Natural killer cell treated with Interleukin-12 subunit alpha and Interleukin-12 subunit beta and Interleukin-15 and Interleukin-18, amount 100 ng/mL, for 72 hours (primary cell): ENCODE data around the gene PHACTR2. TPM values are rescaled to one million over a fixed set of nuclear protein-coding genes. Genes with fewer than 3 reads are reported as not detected.

ENCODE experiments used
- ATAC-seq, 2 donors: fragments of 150-1000 bp; cut with Tn5 transposase in 1 of 2; sonication (Bioruptor Pico), chemical (Tn5 transposase) in 1 of 2; 2 replicates each; pipeline ENCODE4 v1.10.0; 2021
- DNase-seq: peaks from one replicate; pipeline ENCODE4 v3.0.0; 2022; ENCODE audit warnings: low spot score
- H3K27ac Mint-ChIP-seq, 2 donors: 1 replicate in 1 of 2; 2 replicates in 1 of 2; pipeline ENCODE4 v1.8.0; 2022; ENCODE audit warnings: mixed read lengths in 2 of 2, mild to moderate bottlenecking in 1 of 2, moderate library complexity in 1 of 2
- H3K27me3 Mint-ChIP-seq, 2 donors: 1 replicate in 1 of 2; 2 replicates in 1 of 2; pipeline ENCODE4 v1.8.0; 2022; ENCODE audit warnings: mixed read lengths in 2 of 2
- H3K36me3 Mint-ChIP-seq: one replicate; pipeline ENCODE4 v1.8.0; 2022; ENCODE audit warnings: mixed read lengths
- H3K4me1 Mint-ChIP-seq, 2 donors: 1 replicate in 1 of 2; 2 replicates in 1 of 2; pipeline ENCODE4 v1.8.0; 2022; ENCODE audit warnings: low read depth in 2 of 2, mixed read lengths in 2 of 2, mild to moderate bottlenecking in 1 of 2
- H3K4me3 Mint-ChIP-seq: one replicate; pipeline ENCODE4 v1.8.0; 2022; ENCODE audit warnings: mixed read lengths
- H3K9me3 Mint-ChIP-seq: 2 replicates; pipeline ENCODE4 v1.8.0; 2022; ENCODE audit warnings: mixed read lengths
- total RNA-seq, 2 donors: library from RNA; stranded (reverse); gene quantifications; one replicate each; pipeline ENCODE4 v1.2.3, GENCODE V29; 2022

PHACTR2 gene
- total RNA-seq, 2 donors from 2014 or later = 19.9 to 23.6 TPM

DNA sequence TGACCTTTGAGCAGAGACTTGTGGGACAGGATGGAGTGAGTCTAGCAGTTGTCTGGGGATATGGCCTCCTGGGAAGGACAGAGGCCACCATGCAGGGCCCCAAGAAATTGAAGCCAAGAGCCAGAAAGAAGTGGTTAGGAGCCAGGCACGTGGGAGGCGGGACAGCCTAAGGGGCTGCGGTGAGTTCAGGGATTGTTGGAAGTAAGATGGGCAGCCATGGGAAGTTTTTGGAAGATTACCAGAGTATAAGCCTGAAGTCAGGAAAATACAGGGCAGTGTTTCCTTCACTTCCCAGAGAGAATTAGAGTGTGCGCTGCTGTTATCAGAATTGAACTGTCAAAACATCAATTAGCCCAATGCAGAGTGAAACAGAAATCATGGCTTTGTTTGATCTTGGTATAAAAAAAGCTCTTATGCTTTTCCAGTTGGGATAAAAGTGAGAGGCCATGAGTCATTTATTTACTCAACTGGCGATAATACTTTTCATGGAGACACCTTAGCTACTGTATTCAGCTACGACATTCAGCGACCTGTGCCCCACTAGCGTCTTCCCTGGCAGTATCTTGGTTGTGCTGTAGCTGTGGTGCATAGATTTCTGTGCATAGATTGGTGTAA lies 66.9 kb downstream of the PHACTR2 start:
- ATAC-seq (no peak), DNase-seq (no peak)
- Mint-ChIP-seq H3K27ac (no peak overlapping the region), H3K4me3 (no peak overlapping the region), H3K36me3 (no peaks in the 10 kb centered on the region), H3K9me3 (no peaks in the 10 kb centered on the region), H3K4me1 (no peaks in the 10 kb centered on the region), H3K27me3 (no peaks in the 10 kb centered on the region)

DNA sequence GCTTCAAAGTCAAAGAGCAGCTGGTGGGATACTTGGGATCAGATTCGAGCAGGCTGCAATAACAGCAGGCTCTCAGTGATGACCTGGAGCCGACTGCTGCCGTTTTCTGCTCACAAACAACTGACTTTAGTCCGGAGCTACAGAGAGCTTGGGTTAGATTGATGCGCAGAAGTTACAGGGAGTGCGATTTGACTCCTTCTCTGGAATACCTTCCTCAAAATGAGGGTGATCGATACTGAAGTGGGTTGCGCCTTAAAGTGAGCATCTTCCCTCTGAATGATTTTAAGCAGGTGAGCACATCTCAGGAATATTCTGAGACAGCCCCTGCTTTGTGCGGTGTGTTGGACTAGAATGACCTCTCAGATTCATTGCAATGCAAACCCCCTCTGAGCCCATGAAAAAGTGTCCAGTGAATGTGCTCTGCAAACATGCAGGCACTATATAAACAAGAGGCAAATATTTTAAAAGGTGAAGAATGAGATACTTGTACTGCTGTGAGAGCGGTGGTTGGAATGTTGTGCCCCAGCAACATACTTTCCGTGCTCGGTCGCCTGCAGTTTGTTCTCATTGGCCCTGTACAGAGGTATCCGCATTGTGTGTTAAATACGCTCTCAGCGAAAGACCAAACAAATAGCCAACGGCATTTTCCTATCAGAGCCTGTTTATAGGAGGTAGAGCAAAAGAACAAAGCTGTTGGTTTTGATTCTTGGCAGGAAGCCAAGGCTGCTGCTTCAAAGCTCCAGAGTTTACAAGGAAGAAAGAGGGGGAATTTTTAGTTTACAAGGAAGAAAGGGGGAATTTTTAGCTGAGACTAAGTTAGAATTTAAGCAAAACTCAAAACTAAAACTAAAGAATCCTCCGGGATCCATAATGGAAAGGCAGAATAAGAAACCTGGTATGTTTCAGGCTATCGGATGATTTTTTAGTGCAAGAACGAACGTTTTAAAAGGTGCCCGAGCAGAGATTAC lies 67.7 kb downstream of the PHACTR2 start:
- Mint-ChIP-seq H3K27me3 (no peaks in the 10 kb centered on the region), H3K9me3 (no peaks in the 10 kb centered on the region), H3K36me3 (no peaks in the 10 kb centered on the region), H3K4me3 (no peak overlapping the region), H3K27ac (no peak overlapping the region), H3K4me1 (no peaks in the 10 kb centered on the region)
- DNase-seq (no peak), ATAC-seq (no peak)

DNA sequence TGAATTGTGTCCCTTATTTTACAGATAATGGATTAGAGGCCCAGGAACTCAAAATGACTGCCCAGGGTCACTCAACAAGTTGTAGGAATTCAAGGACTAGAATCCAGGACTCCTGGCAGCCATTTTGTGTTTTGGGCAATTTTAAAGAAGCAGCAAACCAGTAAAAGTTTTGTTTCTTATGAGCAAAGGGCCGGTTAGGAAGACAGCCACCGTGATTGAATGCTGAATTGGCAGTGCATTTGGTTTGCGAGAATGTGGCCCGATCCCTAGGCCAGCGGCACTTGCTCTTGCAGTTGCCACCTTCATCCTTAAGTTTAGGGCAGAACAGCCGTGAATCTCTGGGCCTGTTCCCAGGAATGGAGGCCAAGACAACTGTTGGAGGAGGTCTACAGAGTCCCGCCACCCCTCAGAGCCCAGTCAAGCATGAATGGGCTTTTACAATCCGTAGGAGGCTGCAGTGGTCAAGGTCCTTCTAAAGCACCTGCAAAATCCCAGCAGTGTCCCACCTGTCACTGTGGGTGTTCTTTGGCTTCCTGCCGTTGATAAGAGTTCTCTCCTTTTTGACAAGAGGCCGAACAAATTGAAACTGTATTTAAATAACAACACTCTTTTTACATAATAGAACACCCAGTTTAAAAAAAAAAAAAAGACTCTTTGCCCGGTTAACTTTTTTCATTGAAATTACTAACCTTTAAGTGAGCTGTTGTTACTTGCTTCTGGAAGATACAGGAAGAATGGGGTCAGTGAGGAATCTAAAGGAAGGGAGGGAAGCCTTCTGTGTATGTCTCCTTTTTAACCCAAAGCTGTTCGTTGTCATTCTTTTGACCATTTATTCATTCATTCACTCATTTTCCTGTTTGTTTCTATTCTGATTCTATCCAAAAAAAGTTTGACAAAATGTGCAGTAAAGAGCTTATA lies 68.7 kb downstream of the PHACTR2 start:
- Mint-ChIP-seq H3K4me3 (no peak overlapping the region), H3K9me3 (no peaks in the 10 kb centered on the region), H3K36me3 (no peaks in the 10 kb centered on the region), H3K27me3 (no peaks in the 10 kb centered on the region), H3K4me1 (peaks cover 0 to 4% of the 10 kb centered on the region in 2 donors), H3K27ac (no peak overlapping the region)
- ATAC-seq (no peak), DNase-seq (no peak)

DNA sequence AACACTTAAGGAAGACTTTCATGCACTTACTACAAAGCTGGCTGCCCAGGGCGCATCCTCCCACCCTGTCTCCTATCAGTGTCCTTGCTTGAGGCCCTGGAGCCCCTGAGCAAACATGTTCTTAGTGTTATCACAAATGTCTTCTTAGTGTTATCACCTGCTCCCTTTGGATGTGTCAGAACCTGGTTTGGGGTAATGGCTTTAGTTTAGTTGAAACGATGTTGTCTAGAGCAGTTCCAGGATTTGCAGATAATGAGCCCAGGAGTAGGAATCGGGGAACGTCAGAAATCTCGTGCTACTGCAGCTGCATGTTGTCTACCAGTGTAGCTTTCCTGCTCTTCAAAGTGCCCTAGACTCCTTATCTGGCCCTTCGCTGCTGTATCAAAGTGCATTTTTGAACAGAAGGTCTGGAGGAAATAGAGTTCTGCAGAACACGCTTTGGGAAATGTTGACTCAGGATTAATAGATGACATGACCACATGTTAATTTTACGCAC lies 69.6 kb downstream of the PHACTR2 start:
- Mint-ChIP-seq H3K27me3 (no peaks in the 10 kb centered on the region), H3K36me3 (no peaks in the 10 kb centered on the region), H3K9me3 (no peaks in the 10 kb centered on the region), H3K27ac (no peak overlapping the region), H3K4me3 (no peak overlapping the region), H3K4me1 (peaks cover 0 to 4% of the 10 kb centered on the region in 2 donors)
- no peak for DNase-seq
- no peak for ATAC-seq

DNA sequence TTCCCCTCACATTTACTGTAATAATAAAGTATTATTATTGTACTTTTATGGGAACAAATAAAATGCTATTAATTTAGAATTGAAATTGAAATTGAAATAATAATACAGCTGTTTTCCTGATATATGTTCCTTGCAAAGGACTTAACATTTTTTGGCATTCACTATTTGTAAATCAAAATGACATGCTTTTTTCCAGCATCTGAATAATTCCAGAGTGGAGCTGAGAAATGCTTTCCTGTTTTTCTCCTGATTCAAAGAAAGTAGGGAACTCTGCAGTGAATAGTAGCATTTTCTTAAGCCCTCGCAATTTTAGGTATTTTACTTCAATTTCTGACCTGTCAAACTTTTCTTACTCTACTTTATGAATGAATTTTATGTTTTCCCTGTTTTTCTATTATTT lies 72.1 kb downstream of the PHACTR2 start:
- Mint-ChIP-seq H3K27ac (no peak overlapping the region), H3K27me3 (no peaks in the 10 kb centered on the region)
- ATAC-seq = no peak

DNA sequence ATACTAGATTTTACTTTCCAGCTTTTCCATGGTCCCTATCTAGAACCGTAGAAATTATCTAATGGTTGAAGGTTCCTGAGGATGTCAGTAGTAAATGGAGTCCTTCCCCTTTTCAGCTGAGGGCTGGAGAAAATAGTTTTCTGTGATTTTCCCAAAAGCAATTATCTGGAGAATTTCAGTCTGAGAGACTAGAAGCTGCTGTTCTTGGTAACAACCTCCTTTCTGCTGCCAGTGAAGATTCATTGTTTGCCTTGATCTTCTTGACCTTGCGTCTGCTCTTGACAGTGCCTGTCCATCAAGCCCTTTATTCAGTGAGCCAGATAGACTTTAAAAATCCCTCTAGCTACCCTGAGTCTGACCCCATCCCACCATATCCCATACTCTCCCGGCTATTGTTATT lies 73.1 kb downstream of the PHACTR2 start:
- ATAC-seq = no peak
- Mint-ChIP-seq H3K36me3 (no peaks in the 10 kb centered on the region), H3K27ac (no peak overlapping the region), H3K4me1 (peaks cover 2 to 4% of the 10 kb centered on the region in 2 donors), H3K27me3 (no peaks in the 10 kb centered on the region), H3K4me3 (no peak overlapping the region), H3K9me3 (no peaks in the 10 kb centered on the region)
- no peak for DNase-seq

More for the DNA sequence above, 72.1 kb downstream of the PHACTR2 start:
- H3K4me1 Mint-ChIP-seq = peaks cover 0 to 4% of the 10 kb centered on the region in 2 donors
- no peak overlapping the region for H3K4me3 Mint-ChIP-seq
- DNase-seq = no peak
- H3K36me3 Mint-ChIP-seq = no peaks in the 10 kb centered on the region
- no peaks in the 10 kb centered on the region for H3K9me3 Mint-ChIP-seq

DNA sequence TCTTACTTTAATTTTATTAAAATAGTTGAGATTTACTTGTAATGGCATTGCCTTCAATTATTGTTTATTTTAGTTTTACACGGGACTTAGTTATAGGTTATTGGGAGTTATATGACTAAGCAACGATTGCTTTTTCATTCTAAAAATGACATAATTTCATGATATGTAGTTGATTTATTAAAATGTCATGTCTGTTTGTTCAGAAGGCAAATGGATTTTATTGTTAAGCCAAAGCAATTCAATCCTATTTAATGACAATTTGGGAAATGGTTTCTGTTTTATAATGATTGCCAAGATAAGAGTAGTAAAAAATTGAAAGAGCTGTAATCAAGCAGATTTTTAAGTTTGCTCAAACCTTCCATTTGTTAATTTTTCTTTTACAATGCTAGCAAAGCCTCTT lies 74.7 kb downstream of the PHACTR2 start:
- ATAC-seq (no peak), DNase-seq (no peak)
- H3K27ac Mint-ChIP-seq = no peak overlapping the region
- H3K9me3 Mint-ChIP-seq = no peaks in the 10 kb centered on the region
- H3K36me3 Mint-ChIP-seq = no peaks in the 10 kb centered on the region
- peaks cover 2 to 4% of the 10 kb centered on the region in 2 donors for H3K4me1 Mint-ChIP-seq
- no peaks in the 10 kb centered on the region for H3K27me3 Mint-ChIP-seq
- no peak overlapping the region for H3K4me3 Mint-ChIP-seq

DNA sequence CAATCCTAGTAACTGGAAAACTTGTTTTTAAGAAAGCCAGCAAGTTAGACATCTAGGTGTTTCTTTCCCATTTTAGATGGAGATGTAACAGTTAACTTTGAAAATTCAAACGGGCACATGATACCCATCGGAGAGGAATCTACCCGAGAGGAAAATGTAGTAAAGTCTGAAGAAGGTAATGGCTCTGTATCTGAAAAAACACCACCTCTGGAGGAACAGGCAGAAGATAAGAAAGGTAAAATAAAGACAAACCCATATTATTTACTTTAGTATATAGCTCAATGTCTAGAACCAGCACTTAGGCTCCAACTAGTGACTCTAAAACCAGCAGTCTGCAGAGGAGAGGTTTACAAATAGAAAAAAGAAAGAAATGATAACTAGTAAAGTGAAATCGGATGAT lies 75.9 kb downstream of the PHACTR2 start:
- DNase-seq = no peak
- no peak overlapping the region for H3K4me3 Mint-ChIP-seq
- H3K36me3 Mint-ChIP-seq = no peaks in the 10 kb centered on the region
- H3K27ac Mint-ChIP-seq = no peak overlapping the region
- H3K4me1 Mint-ChIP-seq = peaks cover 2 to 4% of the 10 kb centered on the region in 2 donors
- no peak for ATAC-seq
- no peaks in the 10 kb centered on the region for H3K9me3 Mint-ChIP-seq
- H3K27me3 Mint-ChIP-seq = no peaks in the 10 kb centered on the region

DNA sequence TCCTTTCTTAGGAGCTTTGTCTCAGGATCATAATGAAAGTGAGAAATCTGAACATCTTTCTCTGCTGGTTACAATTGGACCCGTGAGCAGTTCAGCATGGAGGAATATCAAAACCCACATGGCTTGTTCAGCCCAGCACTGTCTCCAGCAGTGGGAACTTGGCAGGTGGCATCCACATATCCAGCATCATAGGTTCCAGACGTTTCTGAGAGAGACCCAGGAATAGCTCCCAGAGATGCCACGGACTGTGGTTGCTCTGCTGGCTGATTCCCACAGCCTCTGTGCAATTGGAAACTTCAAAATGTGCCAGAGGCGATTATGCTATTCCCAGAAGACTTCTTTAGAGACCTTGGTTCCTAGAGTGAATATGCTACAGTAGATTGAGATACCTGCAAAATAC lies 76.4 kb downstream of the PHACTR2 start:
- H3K4me3 Mint-ChIP-seq = no peak overlapping the region
- H3K4me1 Mint-ChIP-seq = peaks cover 2 to 4% of the 10 kb centered on the region in 2 donors
- ATAC-seq (no peak), DNase-seq (no peak)
- no peaks in the 10 kb centered on the region for H3K27me3 Mint-ChIP-seq
- H3K9me3 Mint-ChIP-seq = no peaks in the 10 kb centered on the region
- H3K36me3 Mint-ChIP-seq = no peaks in the 10 kb centered on the region
- no peak overlapping the region for H3K27ac Mint-ChIP-seq

DNA sequence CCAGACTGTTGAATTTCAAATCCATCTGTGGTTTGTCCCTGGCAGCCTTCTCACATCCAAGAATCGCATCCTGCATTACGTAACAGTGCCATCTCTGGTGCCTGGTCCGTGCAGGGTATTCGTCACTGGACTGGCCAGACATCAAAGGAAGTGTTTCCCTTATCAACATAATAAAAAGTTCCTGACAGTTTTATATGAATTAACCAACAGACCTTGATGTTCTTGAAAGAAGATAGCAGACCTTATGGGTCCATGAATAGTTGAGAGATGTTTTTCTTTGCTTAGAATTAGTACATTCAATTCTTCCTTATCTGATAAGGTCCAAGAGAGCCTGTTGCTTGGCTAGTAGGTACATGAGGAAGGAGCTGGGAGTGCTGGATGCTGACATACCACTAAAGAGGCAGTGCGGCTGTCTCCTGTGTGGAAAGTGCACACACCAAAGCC lies 77.6 kb downstream of the PHACTR2 start:
- DNase-seq (no peak), ATAC-seq (no peak)
- no peaks in the 10 kb centered on the region for H3K9me3 Mint-ChIP-seq
- peaks cover 4 to 6% of the 10 kb centered on the region in 2 donors for H3K4me1 Mint-ChIP-seq
- no peak overlapping the region for H3K4me3 Mint-ChIP-seq
- H3K27me3 Mint-ChIP-seq = no peaks in the 10 kb centered on the region
- no peak overlapping the region for H3K27ac Mint-ChIP-seq
- no peaks in the 10 kb centered on the region for H3K36me3 Mint-ChIP-seq

DNA sequence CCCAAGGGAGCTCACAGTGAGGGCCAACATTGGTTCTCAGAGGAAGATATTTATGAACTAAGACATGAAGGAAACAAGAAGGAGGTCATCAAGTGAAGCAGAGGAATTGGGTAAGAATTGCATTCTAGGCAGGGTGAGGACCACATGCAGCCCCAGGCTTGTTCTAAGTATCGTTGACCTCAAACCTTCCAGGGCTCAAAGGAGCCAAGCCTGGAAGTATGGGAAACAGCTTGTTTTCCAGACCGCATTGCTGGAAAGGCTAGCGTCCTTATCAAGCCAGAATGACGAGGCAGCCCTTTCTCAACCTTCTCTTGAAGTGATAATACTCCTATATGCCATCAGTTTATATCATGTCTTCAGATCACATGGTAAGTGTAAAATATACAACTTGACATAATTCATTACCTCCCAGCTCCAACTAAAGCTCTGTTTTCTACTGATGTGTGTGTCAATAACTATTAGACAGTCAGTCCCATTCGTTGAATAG lies 79.6 kb downstream of the PHACTR2 start:
- Mint-ChIP-seq H3K4me1 (peaks cover 0 to 6% of the 10 kb centered on the region in 2 donors), H3K27ac (no peak overlapping the region), H3K36me3 (no peaks in the 10 kb centered on the region), H3K27me3 (no peaks in the 10 kb centered on the region), H3K4me3 (no peak overlapping the region), H3K9me3 (no peaks in the 10 kb centered on the region)
- DNase-seq (no peak), ATAC-seq (no peak)

DNA sequence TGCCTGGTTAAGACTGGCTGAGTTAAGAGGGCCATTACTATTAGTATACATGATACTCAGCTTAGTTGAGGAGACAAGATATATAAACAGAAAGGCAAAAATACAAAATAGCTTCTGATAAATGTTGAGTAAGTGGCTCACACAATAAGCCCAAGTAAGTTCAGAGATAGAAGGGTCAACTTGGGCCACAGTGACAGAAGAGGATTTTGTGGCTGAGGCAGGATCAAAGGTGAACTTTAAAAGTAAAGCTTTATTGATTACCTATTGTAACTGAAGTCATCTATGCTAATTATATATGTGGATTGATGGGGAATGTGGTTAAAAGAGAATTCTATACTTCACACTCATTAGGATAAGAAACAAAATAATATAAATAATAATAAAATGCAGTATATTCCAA lies 80.8 kb downstream of the PHACTR2 start:
- H3K27ac Mint-ChIP-seq = no peak overlapping the region
- no peaks in the 10 kb centered on the region for H3K36me3 Mint-ChIP-seq
- H3K4me1 Mint-ChIP-seq = peaks cover 0 to 6% of the 10 kb centered on the region in 2 donors
- no peaks in the 10 kb centered on the region for H3K27me3 Mint-ChIP-seq
- no peaks in the 10 kb centered on the region for H3K9me3 Mint-ChIP-seq
- H3K4me3 Mint-ChIP-seq = no peak overlapping the region
- DNase-seq (no peak), ATAC-seq (no peak)

DNA sequence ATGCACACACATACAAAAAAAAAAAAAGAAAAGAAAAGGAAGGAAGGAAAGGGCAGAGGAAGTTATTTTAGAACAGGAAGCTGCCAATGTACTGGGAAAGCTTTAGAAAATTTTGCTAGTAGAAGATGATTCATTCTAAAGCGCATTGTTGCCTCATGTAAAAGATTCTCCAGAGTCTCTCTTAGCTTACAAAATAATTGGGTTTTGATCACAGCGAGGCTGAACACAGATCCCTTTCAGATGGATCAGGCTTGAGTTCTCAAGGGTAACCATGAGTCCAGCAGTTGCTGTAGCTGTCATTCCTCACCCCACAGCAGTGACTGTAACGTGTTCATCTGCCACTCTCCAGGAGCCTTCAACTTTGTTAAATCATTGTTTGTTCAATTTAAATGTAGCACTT lies 81.9 kb downstream of the PHACTR2 start:
- H3K36me3 Mint-ChIP-seq = no peaks in the 10 kb centered on the region
- H3K4me3 Mint-ChIP-seq = no peak overlapping the region
- peaks cover 0 to 6% of the 10 kb centered on the region in 2 donors for H3K4me1 Mint-ChIP-seq
- no peak overlapping the region for H3K27ac Mint-ChIP-seq
- no peak for ATAC-seq
- DNase-seq = no peak
- H3K9me3 Mint-ChIP-seq = no peaks in the 10 kb centered on the region
- H3K27me3 Mint-ChIP-seq = no peaks in the 10 kb centered on the region
